Measurements from ENCODE around the gene PTGES2.

DNA sequence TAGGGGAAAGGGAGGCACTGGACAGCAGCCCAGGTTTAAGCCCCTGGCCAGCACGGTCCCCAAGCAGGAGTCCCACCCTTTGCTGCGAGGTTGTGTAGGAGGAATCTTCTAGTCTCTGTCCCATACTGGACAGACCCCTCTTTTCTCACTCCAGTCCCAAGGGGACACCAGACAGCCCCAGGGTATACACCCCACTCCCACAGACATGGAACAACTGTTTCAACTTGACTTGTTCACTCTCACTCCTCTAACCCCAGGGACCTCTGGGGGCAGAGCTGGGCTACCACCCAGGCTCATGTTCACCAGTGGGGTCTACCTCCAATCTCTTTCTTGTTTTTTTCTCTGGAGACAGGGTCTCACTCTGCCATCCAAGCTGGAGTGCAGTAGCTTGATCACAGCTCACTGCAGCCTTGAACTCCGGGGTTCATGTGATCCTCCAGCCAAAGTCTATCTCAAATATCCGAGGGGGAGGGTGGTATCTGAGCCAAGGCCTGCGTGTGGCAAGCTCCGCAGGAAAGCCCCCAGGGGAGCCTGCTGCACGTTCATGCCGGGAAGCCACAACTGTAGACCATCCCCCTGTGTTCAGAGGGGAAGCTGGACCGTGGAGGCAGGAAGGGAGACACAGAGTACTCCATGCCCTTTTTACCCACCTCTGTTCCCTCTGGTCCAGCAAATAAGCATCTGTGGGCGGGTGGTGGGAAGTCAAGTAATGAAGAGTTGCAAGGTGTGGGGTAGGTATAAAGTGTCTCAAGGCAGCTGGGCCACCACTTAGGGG is 1.8 kb downstream of the PTGES2 start:
- TF ChIP-seq, protein P1, sequence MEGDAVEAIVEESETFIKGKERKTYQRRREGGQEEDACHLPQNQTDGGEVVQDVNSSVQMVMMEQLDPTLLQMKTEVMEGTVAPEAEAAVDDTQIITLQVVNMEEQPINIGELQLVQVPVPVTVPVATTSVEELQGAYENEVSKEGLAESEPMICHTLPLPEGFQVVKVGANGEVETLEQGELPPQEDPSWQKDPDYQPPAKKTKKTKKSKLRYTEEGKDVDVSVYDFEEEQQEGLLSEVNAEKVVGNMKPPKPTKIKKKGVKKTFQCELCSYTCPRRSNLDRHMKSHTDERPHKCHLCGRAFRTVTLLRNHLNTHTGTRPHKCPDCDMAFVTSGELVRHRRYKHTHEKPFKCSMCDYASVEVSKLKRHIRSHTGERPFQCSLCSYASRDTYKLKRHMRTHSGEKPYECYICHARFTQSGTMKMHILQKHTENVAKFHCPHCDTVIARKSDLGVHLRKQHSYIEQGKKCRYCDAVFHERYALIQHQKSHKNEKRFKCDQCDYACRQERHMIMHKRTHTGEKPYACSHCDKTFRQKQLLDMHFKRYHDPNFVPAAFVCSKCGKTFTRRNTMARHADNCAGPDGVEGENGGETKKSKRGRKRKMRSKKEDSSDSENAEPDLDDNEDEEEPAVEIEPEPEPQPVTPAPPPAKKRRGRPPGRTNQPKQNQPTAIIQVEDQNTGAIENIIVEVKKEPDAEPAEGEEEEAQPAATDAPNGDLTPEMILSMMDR (conservative IDR thresholded peaks at IDR 0.05), result no peak
- no peak for TF ChIP-seq ZFX (IDR thresholded peaks at IDR 0.05)
